ENCODE measurements around the gene POLH. TPM values are rescaled to one million over a fixed set of nuclear protein-coding genes. Genes with fewer than 3 reads are reported as not detected.

POLH gene
- total and polyA plus RNA-seq, 12 donors, result 2.1 to 11.2 (median 8.3) TPM

GRCh38 chr6:43570876-43571441, 5.0 kb upstream of the POLH start:
- no peaks in the 10 kb centered on the region for H3K27me3 ChIP-seq
- DNase-seq, result no peak
- peaks cover 0 to 13% (median 8%) of the 10 kb centered on the region in 9 donors for H3K4me1 ChIP-seq
- no peak overlapping the region for H3K27ac ChIP-seq
- TF ChIP-seq, protein P1, sequence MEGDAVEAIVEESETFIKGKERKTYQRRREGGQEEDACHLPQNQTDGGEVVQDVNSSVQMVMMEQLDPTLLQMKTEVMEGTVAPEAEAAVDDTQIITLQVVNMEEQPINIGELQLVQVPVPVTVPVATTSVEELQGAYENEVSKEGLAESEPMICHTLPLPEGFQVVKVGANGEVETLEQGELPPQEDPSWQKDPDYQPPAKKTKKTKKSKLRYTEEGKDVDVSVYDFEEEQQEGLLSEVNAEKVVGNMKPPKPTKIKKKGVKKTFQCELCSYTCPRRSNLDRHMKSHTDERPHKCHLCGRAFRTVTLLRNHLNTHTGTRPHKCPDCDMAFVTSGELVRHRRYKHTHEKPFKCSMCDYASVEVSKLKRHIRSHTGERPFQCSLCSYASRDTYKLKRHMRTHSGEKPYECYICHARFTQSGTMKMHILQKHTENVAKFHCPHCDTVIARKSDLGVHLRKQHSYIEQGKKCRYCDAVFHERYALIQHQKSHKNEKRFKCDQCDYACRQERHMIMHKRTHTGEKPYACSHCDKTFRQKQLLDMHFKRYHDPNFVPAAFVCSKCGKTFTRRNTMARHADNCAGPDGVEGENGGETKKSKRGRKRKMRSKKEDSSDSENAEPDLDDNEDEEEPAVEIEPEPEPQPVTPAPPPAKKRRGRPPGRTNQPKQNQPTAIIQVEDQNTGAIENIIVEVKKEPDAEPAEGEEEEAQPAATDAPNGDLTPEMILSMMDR (IDR thresholded peaks at IDR 0.05), result no peak
- ATAC-seq, result no peak
- peaks cover 0 to 76% (median 39%) of the 10 kb centered on the region in 9 donors for H3K36me3 ChIP-seq
- H3K9me3 ChIP-seq, result no peaks in the 10 kb centered on the region
- intact Hi-C loops (cut with DNase I), result loop anchor here in 1 of 10 donors (2.0 kb wide), 1 partner anchor 26 kb away; no protein-coding TSS in a partner anchor
- H3K4me3 ChIP-seq, result no peak overlapping the region
- WGBS, 2 donors, result 91 to 95% methylated on average over 5 of the region's 5 CpGs

DNA sequence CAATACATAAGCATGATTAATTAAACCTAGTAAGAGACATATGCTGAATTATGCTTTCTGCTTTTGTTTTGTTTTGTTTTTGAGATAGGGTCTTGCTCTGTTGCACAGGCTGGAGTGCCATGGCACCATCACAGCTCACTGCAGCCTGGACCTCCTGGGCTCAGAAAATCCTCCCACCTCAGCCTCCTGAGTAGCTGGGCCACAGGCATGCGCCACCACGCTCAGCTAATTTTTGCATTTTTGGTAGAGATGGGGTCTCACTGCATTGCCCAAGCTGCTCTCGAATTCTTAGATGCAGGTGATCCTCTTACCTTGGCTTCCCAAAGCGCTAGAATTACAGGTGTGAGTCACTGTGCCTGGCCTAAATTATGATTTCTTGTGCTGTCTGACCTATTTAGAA, 4.0 kb upstream of the POLH start:
- DNase-seq, result no peak
- Histone ChIP-seq H3K36me3 (peaks cover 0 to 66% (median 30%) of the 10 kb centered on the region in 9 donors), H3K4me3 (no peak overlapping the region), H3K27ac (no peak overlapping the region), H3K27me3 (no peaks in the 10 kb centered on the region), H3K4me1 (peaks cover 4 to 20% (median 15%) of the 10 kb centered on the region in 9 donors), H3K9me3 (no peaks in the 10 kb centered on the region)
- ATAC-seq, result no peak
- intact Hi-C loops (cut with DNase I), result no loop called here
- TF ChIP-seq, protein P1 (IDR thresholded peaks at IDR 0.05), result no peak
- 92 to 98% methylated on average over 4 of the region's 4 CpGs for WGBS, 2 donors

GRCh38 chr6:43575105-43575771, 747 bp upstream of the POLH start:
- DNase-seq, result peak in 1 of 2 donors; percentile 48
- intact Hi-C loops (cut with DNase I), result no loop called here
- no peaks in the 10 kb centered on the region for H3K9me3 ChIP-seq
- peak overlapping the region in 9 of 10 donors; percentile 58 to 91 (median 85) for H3K27ac ChIP-seq
- peak in 7 of 8 donors; percentile 24 to 68 (median 52) for ATAC-seq
- peak overlapping the region; percentile 69 to 100 (median 92) for H3K4me3 ChIP-seq
- WGBS, 2 donors, result 0 to 1% methylated on average over 38 of the region's 38 CpGs
- TF ChIP-seq, protein P1 (IDR thresholded peaks at IDR 0.05), result no peak
- H3K36me3 ChIP-seq, result peaks cover 0 to 34% (median 7%) of the 10 kb centered on the region in 9 donors
- no peaks in the 10 kb centered on the region for H3K27me3 ChIP-seq
- H3K4me1 ChIP-seq, result peaks cover 4 to 46% (median 32%) of the 10 kb centered on the region in 9 donors

- H3K27me3 ChIP-seq, result no peaks in the 10 kb centered on the region
- H3K36me3 ChIP-seq, result peaks cover 0 to 18% (median 10%) of the 10 kb centered on the region in 9 donors
- DNase-seq (no peak), ATAC-seq (no peak)
- H3K9me3 ChIP-seq, result no peaks in the 10 kb centered on the region
- no peak overlapping the region for H3K4me3 ChIP-seq
- peaks cover 4 to 46% (median 32%) of the 10 kb centered on the region in 9 donors for H3K4me1 ChIP-seq
- intact Hi-C loops (cut with DNase I), result no loop called here
- TF ChIP-seq, protein P1 (IDR thresholded peaks at IDR 0.05), result no peak
- peak overlapping the region in 4 of 10 donors; percentile 24 to 64 (median 36) for H3K27ac ChIP-seq
- WGBS, 2 donors, result 60 to 78% methylated on average over 3 of the region's 3 CpGs
Measured at GRCh38 chr6:43578748-43579147, 2.8 kb downstream of the POLH start.
